ENCODE measurements around the gene ZNF516. TPM values are rescaled to one million over a fixed set of nuclear protein-coding genes. Genes with fewer than 3 reads are reported as not detected.

The ZNF516 gene
- polyA plus RNA-seq, 4 donors: 37.8 to 51.4 (median 43.6) TPM

GRCh38 chr18:76457957-76458356, 37.1 kb downstream of the ZNF516 start:
- DNase-seq (ENCODE audit: low read depth in 4 of 4, low spot score in 3 of 4): no peak

- DNase-seq (ENCODE audit: low read depth in 4 of 4, low spot score in 3 of 4): no peak
Observed at GRCh38 chr18:76457475-76457874, 37.6 kb downstream of the ZNF516 start.

DNA sequence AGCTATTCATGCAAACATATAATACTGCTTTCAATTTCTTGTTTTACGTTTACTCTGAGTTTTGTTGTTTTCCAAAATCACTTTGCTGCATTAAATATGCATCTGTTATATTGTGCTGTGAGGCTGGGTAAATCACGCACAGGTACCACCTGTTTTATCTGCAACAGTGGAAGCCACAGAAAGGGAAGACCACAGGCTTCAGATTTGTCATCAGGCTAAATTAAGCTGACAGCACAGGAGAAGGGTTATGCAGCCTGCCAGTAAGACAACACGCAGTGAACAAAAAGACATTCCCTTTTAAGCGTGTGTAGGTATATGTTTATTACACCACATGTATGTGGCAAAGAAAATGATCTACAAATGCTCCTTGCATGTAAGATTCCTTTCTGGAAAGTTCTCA, 38.2 kb downstream of the ZNF516 start:
- DNase-seq (ENCODE audit: low read depth in 4 of 4, low spot score in 3 of 4): no peak

DNA sequence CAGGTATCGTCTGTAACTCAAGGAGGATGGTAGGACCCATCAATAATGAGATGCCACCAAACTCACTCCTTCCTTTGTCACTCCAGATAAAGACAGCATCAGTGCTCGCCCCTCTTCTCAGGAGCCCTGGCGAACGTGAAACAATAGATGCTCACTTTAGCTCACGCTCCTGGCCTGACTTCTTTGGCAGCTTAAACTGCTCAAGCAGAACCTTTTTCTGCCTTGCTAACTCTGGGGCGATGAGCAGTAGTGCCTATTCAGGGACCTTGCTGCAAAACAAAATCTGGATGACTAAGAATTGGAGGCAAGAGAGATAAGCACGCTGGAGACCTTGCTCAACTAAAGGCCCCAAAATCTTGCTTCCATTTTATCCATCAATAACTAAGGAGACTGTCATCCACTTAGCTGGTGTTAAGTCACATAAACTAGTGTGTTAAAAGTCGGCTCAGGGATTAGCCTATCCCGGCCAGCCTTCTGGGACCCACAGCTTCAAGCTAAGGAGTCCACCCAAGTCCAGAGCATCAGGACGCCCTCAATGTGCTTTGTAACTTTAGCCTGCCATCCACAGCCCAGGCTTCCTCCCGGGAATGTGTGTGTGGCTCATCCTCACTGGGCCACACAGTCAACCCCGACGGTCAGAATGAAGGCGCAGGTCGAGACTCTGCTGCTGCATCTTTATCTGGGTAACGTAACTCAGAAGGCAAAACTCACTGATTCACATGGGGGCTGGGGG, 38.9 kb downstream of the ZNF516 start:
- DNase-seq (ENCODE audit: low read depth in 4 of 4, low spot score in 3 of 4): no peak

DNA sequence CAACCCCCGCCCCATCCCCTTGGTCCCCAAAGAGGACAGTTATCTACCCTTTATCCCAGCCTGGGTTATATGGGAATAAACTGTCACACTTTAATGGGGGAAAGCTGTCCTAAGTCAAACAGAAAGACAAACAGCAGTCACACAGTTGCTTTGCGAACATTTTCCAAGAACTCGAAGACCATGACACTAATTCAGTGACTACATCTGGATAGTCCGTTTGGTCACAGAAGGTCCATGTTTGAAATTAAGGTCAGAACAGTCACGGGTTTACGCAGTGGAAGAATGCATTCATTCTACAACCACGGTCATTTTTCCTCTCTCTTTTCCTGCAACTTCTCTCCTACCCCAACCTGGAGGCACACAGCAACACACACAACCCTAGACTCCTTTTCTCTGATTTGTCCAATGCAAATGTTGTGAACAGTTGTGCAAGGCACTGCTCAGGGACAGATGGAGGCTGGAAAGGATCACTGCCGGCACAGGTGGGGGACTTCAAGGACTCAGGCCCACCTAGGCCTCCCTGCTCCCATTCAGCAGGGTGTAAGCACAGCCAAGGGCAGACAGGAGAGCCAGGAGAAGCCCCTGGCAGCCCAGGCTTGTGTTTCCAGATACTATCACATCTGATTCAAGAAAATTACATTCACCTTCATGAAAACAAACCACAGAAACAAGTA, 39.9 kb downstream of the ZNF516 start:
- no peak for DNase-seq (ENCODE audit: low read depth in 4 of 4, low spot score in 3 of 4)

GRCh38 chr18:76454418-76454817, 40.6 kb downstream of the ZNF516 start:
- no peak for DNase-seq (ENCODE audit: low read depth in 4 of 4, low spot score in 3 of 4)

- no peak for DNase-seq (ENCODE audit: low read depth in 4 of 4, low spot score in 3 of 4)
Observed at GRCh38 chr18:76453932-76454331, 41.1 kb downstream of the ZNF516 start.

DNA sequence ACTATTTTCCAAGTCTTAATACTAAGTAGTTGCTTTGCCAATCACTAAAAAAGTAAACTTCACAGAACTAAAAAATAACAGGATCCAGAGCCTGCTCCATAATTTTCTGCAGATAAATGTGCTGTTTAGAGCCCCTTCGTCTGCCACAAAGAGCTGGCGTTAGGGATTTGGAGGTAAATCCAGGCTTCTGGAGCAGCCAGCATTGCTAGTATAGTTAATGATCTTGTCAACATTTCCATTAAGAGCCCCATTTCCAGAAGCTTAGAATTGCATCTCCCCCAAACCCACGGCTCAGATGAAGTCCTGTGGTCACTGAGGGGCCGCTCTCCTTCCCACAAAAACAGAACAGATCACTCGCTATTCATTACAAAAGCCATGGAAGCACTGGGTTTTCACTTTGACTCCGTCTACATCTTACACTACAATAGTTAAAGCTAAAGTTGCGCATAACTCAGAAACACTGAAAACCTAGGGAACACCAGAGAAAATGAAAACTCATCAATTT, 41.9 kb downstream of the ZNF516 start:
- DNase-seq (ENCODE audit: low read depth in 4 of 4, low spot score in 3 of 4): no peak

DNA sequence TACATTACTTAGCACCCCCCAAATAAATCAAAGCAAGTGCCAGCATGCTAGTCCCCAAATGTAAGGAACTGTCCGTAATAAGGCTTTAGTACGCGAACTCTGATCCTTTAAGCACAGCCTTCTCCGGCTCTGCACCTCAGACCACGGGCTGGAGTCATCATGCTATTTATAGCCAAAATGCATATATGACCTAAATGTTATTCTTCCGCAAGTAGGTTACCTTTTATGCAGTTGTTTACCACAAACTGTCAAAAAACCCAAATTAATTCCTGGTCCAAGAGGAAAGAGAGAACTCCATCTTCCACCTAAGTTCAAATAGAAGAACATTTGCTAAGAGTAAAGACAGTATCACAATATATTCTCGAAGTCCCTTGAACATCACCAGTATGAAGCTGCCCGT, 42.7 kb downstream of the ZNF516 start:
- no peak for DNase-seq (ENCODE audit: low read depth in 4 of 4, low spot score in 3 of 4)

- DNase-seq (ENCODE audit: low read depth in 4 of 4, low spot score in 3 of 4): no peak
Observed at GRCh38 chr18:76451396-76452331, 43.4 kb downstream of the ZNF516 start.

GRCh38 chr18:76450452-76451395, 44.3 kb downstream of the ZNF516 start:
- no peak for DNase-seq (ENCODE audit: low read depth in 4 of 4, low spot score in 3 of 4)

DNA sequence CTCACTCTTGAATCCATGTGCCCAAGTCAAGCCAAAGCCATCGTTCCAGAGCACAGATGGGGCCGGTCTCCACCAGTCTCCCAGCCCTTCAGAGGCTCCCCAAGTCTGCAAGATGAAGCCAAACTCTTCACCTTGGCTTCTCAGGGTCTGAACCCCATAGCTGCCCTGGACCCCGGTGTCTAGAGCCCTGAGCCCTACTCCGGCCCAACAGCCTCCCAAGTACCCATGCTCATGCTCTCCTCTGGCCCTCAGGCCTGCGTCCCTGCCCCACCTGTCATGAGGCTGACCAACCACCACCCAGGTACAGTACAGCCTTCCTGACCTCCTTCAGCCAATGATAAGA, 46.0 kb downstream of the ZNF516 start:
- no peak for DNase-seq (ENCODE audit: low read depth in 4 of 4, low spot score in 3 of 4)

DNA sequence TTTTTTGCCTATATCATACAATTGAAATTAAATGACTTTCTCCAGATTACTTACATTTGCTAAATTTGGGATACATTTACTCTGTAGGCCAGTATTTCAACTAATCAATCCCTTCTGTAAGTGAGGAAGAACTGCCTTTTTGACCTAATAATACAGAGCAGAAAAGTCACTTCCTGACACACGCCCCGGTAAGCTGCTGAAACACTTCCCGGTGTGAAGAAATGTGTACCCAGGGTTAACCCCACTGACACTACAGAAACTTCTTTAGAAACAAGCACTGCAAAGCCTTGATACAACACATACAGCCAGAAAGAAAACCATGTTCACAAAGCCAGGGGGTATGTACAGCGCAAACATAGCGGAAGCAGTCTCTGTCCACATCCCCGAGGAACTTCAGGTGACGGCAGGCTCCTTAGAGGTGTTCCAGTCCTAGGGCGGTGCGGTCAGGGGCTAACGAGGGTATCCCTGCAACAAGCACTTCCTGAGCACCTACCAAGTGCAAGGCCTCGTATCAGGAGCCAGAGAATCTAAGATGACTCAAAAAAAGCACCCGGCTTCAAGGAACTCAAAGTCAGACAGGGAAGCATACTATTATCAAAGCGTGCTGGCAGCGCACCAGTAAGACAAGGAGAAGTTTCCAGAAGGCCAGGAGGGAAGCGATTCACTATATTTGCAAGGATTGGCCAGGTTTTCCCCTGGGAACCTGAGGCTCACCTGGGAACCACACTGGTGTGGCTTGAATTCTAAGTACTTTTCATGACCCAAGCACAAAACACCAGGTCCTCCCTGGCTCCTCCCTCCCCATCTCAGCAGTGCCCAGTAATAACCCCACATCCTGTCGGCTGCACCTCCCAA, 46.6 kb downstream of the ZNF516 start:
- DNase-seq (ENCODE audit: low read depth in 4 of 4, low spot score in 3 of 4): no peak

DNA sequence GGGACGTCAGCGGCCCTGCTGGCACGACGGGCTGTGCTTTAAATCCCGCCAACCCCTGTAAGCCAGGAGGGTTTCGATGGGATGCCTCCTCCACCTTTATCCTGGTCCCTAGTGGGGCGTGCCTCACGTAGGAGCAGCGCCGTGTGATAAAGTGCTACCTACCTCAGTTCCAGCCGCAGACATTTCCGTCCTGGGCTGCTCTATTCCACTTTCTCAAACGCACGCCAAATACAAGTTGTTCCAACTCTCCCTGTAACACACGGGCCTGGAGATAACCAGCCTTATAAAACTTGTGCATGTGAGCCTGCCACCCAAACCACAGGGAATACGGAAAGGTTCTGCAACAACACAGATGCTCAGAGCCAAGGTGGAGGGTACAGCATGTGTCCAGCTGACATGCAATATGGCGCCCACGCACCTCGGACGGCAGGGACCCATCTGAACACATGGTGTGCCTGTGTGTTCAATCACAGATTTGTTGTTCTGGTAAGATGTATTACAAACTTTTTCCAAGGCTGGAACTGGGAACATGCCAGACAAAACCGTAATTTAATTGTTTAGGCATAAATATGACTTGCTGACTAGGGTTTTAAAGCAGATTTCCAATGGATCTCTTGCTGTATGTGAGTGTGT, 47.7 kb downstream of the ZNF516 start:
- no peak for DNase-seq (ENCODE audit: low read depth in 4 of 4, low spot score in 3 of 4)

DNA sequence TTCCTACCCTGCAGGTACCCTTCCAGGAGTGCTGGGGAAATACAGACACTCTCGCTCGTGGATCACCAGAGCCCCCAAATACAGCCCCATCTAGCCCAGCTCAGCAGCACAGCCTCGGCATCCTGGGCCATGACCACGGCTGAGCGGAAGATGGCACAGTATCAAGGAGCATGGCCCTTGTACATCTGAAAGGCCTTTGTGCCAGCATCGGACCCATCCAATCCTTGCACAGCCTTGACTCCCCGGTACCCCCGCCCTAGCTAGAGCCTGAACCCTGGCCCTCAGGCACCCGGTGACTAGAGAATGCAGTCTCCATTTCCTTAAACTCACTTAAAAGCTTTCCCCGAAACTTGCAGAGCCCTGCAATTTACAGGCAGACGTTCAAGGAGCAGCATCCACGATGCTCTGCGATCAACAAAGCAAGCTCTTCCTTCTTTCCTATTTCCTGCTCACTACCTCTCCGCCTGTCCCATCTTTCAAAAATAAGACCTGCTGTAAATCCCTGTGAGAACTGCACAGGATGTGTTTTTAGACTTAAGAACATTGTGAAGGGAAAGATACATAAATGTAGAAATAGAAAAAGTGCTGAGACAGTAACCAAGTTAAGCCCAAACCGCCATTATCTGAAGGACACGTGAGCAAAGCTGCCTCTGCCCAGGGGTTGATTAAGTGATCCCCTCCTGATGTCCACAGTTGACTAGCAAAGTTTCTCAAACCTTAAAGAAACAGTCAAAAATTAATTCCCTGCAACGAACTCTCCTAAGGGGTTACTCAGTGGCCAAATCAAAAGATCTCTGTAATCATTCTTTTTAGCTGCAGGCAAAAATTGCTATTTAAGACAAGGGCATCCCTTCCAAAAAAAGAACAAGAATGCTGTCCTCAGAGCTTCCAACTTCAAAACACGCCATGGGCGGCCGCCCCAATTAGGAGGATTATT, 48.5 kb downstream of the ZNF516 start:
- DNase-seq (ENCODE audit: low read depth in 4 of 4, low spot score in 3 of 4): no peak

GRCh38 chr18:76445741-76446232, 49.3 kb downstream of the ZNF516 start:
- DNase-seq (ENCODE audit: low read depth in 4 of 4, low spot score in 3 of 4): no peak

DNA sequence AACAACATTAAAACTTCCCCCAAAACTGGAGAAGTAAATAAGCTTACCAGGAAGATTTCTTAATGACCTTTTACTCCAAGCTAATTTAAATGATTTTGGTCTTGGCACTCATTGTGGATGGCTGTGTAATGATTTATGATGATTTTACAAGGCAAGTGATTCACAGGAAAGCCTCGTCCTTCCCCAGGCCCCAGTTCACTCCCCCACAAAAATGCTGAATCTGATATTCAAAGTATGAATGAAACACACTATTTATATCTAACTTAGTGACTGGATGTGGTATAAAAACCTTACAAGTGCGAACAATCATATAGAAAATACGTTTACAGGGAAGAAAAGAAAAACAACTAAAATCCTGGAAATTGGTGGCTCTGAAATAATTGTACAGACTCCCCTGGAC, 49.8 kb downstream of the ZNF516 start:
- DNase-seq (ENCODE audit: low read depth in 4 of 4, low spot score in 3 of 4): no peak
